GM12878 (cell line): ENCODE results near the gene NTSR1.

Source experiments
- ATF7 ChIP-seq: fragments of 450-650 bp; IDR thresholded peaks from 2 replicates; pipeline ENCODE4 v1.6.1; 2016; ENCODE audit warnings: low read depth, mild to moderate bottlenecking
- BMI1 ChIP-seq: fragments of 450-650 bp; IDR thresholded peaks from 2 replicates; pipeline ENCODE4 v1.6.1; 2016; ENCODE audit warnings: mild to moderate bottlenecking, moderate library complexity, borderline replicate concordance
- BRCA1 ChIP-seq: IDR thresholded peaks from 2 replicates; pipeline ENCODE4 v1.6.1; 2011; ENCODE audit warnings: low read depth, low read length, improper control_type of control experiment
- EZH2 ChIP-seq: IDR thresholded peaks from 2 replicates; pipeline ENCODE4 v1.6.1; 2012; ENCODE audit warnings: low read depth, mild to moderate bottlenecking, control low read depth, inconsistent platforms, low read length, borderline replicate concordance; ENCODE audit not compliant: control insufficient read depth
- FOXK2 ChIP-seq: fragments of 450-650 bp; IDR thresholded peaks from 2 replicates; pipeline ENCODE4 v1.6.1; 2017; ENCODE audit warnings: mild to moderate bottlenecking, moderate library complexity
- GABPA ChIP-seq: IDR thresholded peaks from 2 replicates; pipeline ENCODE4 v1.6.1; 2014; ENCODE audit warnings: antibody characterized with exemption, low read depth, mild to moderate bottlenecking, inconsistent platforms
- JUND ChIP-seq: IDR thresholded peaks from 2 replicates; pipeline ENCODE4 v1.6.1; 2012; ENCODE audit warnings: low read depth, mild to moderate bottlenecking, low read length, improper control_type of control experiment, moderate library complexity
- NR2F1 ChIP-seq: fragments of 450-650 bp; conservative IDR thresholded peaks from 2 replicates; pipeline ENCODE4 v1.6.1; 2017; ENCODE audit warnings: mild to moderate bottlenecking
- POLR2A ChIP-seq: IDR thresholded peaks from 2 replicates; pipeline ENCODE4 v1.6.1; 2011; ENCODE audit warnings: low read depth, mild to moderate bottlenecking, low read length
- SP1 ChIP-seq: IDR thresholded peaks from one replicate; pipeline ENCODE4 v1.6.1; 2011; ENCODE audit warnings: low read depth, low read length
- SPI1 ChIP-seq: IDR thresholded peaks from 2 replicates; pipeline ENCODE4 v1.6.1; 2011; ENCODE audit warnings: low read depth, mild to moderate bottlenecking, low read length, moderate library complexity, borderline replicate concordance; ENCODE audit not compliant: insufficient read depth
- SREBF2 ChIP-seq: IDR thresholded peaks from 2 replicates; pipeline ENCODE4 v1.6.1; 2012; ENCODE audit warnings: mild to moderate bottlenecking, low read length
- STAT3 ChIP-seq: IDR thresholded peaks from 2 replicates; pipeline ENCODE4 v1.6.1; 2011; ENCODE audit warnings: low read depth, low read length, improper control_type of control experiment
- TF ChIP-seq, protein P1 (sequence below): fragments of 450-650 bp; formaldehyde crosslinking; IDR thresholded peaks from 2 replicates; pipeline ENCODE4 v1.5.0; 2022; ENCODE audit warnings: mild to moderate bottlenecking, missing genetic modification characterization

DNA sequence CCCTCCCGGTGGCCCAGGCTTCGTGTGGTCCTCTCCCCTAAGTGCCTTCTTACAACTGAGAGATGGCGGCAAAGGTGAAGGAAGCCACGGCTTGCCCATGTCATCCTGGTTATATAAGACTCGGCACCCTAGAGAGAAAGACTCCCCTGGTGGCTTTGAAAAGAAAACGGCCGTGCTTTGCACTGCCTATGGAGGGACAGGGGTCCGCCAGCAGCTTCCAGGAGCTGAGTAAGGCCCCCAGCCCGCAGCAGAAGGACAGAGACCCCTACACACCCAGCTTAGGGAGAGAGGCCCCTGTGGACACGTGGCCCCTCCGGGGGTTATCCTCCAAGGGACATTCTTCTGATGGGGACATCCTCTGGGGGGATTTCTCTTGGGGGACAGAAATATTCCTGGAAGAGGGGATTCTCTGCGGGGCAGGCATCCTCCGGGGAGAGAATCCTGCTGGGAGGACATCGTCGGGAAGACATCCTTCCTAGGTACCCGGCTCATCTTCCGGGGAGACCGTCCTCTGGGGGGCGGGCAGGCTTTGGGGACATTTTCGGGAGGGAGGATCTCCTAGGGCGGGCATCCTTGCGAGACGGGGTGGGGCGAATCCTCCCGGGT is 95.5 kb downstream of the NTSR1 start:
- TF ChIP-seq STAT3 (no peak), BRCA1 (no peak), EZH2 (no peak), GABPA (no peak), ATF7 (no peak), SPI1 (no peak), POLR2A (no peak), JUND (no peak), BMI1 (no peak), FOXK2 (no peak), NR2F1 (no peak), SREBF2 (no peak), SP1 (no peak)
- TF ChIP-seq, protein P1, sequence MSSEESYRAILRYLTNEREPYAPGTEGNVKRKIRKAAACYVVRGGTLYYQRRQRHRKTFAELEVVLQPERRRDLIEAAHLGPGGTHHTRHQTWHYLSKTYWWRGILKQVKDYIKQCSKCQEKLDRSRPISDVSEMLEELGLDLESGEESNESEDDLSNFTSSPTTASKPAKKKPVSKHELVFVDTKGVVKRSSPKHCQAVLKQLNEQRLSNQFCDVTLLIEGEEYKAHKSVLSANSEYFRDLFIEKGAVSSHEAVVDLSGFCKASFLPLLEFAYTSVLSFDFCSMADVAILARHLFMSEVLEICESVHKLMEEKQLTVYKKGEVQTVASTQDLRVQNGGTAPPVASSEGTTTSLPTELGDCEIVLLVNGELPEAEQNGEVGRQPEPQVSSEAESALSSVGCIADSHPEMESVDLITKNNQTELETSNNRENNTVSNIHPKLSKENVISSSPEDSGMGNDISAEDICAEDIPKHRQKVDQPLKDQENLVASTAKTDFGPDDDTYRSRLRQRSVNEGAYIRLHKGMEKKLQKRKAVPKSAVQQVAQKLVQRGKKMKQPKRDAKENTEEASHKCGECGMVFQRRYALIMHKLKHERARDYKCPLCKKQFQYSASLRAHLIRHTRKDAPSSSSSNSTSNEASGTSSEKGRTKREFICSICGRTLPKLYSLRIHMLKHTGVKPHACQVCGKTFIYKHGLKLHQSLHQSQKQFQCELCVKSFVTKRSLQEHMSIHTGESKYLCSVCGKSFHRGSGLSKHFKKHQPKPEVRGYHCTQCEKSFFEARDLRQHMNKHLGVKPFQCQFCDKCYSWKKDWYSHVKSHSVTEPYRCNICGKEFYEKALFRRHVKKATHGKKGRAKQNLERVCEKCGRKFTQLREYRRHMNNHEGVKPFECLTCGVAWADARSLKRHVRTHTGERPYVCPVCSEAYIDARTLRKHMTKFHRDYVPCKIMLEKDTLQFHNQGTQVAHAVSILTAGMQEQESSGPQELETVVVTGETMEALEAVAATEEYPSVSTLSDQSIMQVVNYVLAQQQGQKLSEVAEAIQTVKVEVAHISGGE (CRISPR knock-in tag) = no peak
